AG04450 (cell line): ENCODE results near the gene DOCK9. TPM values are rescaled to one million over a fixed set of nuclear protein-coding genes. Genes with fewer than 3 reads are reported as not detected.

ENCODE experiments used
- CTCF ChIA-PET: fragments of 300-600, 350-600 bp; formaldehyde crosslinking; extraction: SDS; loops from one replicate; lab custom pipeline; 2022; ENCODE audit warnings: antibody characterized with exemption, inconsistent platforms; lab: Charles Lee
- POLR2A ChIA-PET: fragments of 350-600 bp; formaldehyde crosslinking; extraction: SDS; loops from one replicate; lab custom pipeline; 2021; ENCODE audit warnings: antibody characterized with exemption, inconsistent platforms; lab: Yijun Ruan, JAX
- DNase-seq: peaks from one replicate; pipeline ENCODE4 v3.0.0-alpha.2; 2011; ENCODE audit warnings: low read depth, low spot score
- H3K27ac ChIP-seq: one replicate; pipeline ENCODE4 v1.5.1; 2012; ENCODE audit warnings: low read depth, low read length, control low read depth
- H3K27me3 ChIP-seq: one replicate; pipeline ENCODE4 v1.6.0; 2012; ENCODE audit warnings: low read length; ENCODE audit not compliant: control insufficient read depth, insufficient read depth
- H3K4me3 ChIP-seq: 2 replicates; pipeline ENCODE4 v1.5.1; 2011; ENCODE audit warnings: mild to moderate bottlenecking, low read depth, low read length, control low read depth
- H3K9me3 ChIP-seq: 2 replicates; pipeline ENCODE4 v1.5.1; 2012; ENCODE audit warnings: low read length; ENCODE audit not compliant: control insufficient read depth, insufficient read depth
- CTCF ChIP-seq: IDR thresholded peaks from 2 replicates; pipeline ENCODE4 v1.5.1; 2011; ENCODE audit warnings: low read depth, low read length, control low read depth, inconsistent platforms
- polyA plus RNA-seq: library from polyadenylated mRNA; depleted of rRNA; stranded (reverse); fragments of >200 nt; gene quantifications from 2 replicates; pipeline ENCODE4 v1.2.3, GENCODE V29; 2011

The DOCK9 gene
- polyA plus RNA-seq, 1 experiment: 9.6 TPM

DNA sequence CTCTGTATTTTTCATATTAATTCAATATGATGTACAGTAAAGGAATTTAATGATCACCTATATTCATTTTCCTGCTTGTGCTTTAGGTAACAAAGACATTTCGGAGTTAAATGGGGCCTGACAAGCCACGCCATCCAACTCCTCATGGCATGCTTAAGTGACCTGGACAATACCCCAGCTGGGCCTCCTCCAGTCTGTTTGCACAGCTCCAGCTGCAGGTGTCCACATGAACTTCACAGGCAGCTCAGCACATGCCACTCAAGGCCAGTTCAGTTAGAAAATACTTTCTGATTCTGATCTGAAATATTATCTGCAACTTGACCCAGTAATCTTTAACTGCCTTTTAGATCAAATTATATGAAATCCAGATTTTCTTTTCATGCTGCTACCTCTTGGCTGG, 135.8 kb downstream of the DOCK9 start:
- POLR2A ChIA-PET: no interaction called here
- H3K27me3 ChIP-seq: no peaks in the 10 kb centered on the region
- no peak overlapping the region for H3K27ac ChIP-seq
- CTCF ChIA-PET: interaction anchor here (0.7 to 3.3 kb wide), 14 partner anchors 10 to 588 kb away, joined by 3 to 18 read pairs (median 4); no protein-coding TSS in a partner anchor
- no peak overlapping the region for H3K4me3 ChIP-seq
- H3K9me3 ChIP-seq: no peaks in the 10 kb centered on the region
- DNase-seq: no peak
- TF ChIP-seq CTCF: no peak

DNA sequence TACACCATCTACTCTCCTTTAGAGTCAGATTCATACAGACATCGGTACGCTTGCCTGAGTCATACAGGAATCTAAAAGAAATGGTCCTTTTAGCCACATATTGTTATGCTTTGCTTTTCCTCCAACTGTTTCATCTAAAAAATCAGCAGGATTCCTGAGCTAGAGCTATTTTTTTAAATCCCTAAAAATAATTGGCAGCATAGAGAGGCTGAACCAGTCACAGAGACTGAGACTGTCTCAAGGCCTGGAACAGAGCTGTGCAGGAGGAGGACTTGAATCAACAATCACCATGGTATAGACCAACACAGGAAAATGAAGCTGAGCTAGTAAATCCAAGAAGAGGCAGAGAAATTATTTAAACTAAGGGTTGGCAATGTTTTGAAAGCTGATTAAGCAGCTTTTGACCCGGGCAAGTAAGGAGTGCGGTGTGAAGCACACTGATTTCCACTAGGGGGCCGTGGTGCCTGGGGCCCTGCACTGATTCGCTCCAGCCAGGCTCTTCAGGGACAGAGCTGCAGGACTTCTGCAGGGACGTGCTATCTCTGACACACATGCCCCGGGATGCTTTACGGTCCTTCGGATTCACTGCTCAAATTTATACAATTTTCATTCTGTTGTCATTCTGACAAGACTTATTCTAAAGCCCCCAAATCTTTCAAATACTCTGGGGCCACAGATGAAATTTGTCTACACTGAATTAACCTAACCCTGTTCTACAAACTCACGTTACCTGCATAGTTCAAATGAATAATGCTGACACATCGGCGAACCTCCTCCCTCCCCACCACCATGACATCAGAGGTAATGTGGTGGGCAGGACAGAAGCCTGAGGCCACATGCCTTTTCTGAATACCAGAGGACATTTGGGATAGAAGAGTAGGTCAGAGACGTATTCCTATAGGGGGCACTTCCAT, 137.8 kb downstream of the DOCK9 start:
- POLR2A ChIA-PET: no interaction called here
- peak; percentile 94 for TF ChIP-seq CTCF
- H3K27me3 ChIP-seq: no peaks in the 10 kb centered on the region
- H3K27ac ChIP-seq: no peak overlapping the region
- CTCF ChIA-PET: interaction anchor here (0.5 to 1.9 kb wide), 42 partner anchors 9 to 992 kb away, joined by 3 to 25 read pairs (median 4); partner anchors contain the start of gene GPR18
- H3K9me3 ChIP-seq: no peaks in the 10 kb centered on the region
- no peak overlapping the region for H3K4me3 ChIP-seq
- no peak for DNase-seq

DNA sequence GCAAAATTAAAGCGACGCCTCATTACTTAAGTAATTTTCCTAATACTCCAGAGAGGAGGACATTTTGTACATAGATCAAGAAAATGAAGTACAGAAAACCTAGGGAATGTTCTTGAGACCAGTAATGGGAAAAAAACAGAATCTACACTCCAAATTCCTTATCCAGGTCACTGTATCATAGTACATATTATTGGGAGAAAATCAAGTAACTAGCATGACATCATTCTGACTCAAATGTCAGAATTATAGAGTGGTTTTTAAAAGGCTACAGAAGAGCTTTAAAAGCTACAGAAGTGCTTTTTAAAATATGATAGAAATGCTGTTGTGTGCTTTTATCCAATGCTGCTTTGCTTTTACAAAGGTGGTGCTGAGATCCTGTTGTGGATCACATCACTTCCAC, 139.1 kb downstream of the DOCK9 start:
- Histone ChIP-seq H3K27me3 (no peaks in the 10 kb centered on the region), H3K4me3 (no peak overlapping the region), H3K9me3 (no peaks in the 10 kb centered on the region), H3K27ac (no peak overlapping the region)
- no peak for TF ChIP-seq CTCF
- ChIA-PET POLR2A (no interaction called here), CTCF (interaction anchor here (0.7 to 1.9 kb wide), 3 partner anchors 185 to 990 kb away, joined by 3 to 5 read pairs (median 4); no protein-coding TSS in a partner anchor)
- DNase-seq: no peak

GRCh38 chr13:98837896-98838295, 140.0 kb downstream of the DOCK9 start:
- ChIA-PET POLR2A (no interaction called here), CTCF (no interaction called here)
- no peaks in the 10 kb centered on the region for H3K9me3 ChIP-seq
- no peak for DNase-seq
- no peak overlapping the region for H3K4me3 ChIP-seq
- H3K27ac ChIP-seq: no peak overlapping the region
- TF ChIP-seq CTCF: no peak
- no peaks in the 10 kb centered on the region for H3K27me3 ChIP-seq

GRCh38 chr13:98835156-98835555, 142.7 kb downstream of the DOCK9 start:
- POLR2A ChIA-PET: interaction anchor here (0.5 kb wide), 1 partner anchor 293 kb away, joined by 3 read pairs; no protein-coding TSS in a partner anchor
- Histone ChIP-seq H3K4me3 (no peak overlapping the region), H3K27ac (no peak overlapping the region), H3K9me3 (no peaks in the 10 kb centered on the region), H3K27me3 (no peaks in the 10 kb centered on the region)
- no peak for DNase-seq
- TF ChIP-seq CTCF: no peak
- CTCF ChIA-PET: no interaction called here
